ENCODE data around the gene NUP205. TPM values are rescaled to one million over a fixed set of nuclear protein-coding genes. Genes with fewer than 3 reads are reported as not detected.
"Not testable (repeated sequence)": the region's sequence is repeated elsewhere in the genome, so short reads cannot be mapped to it uniquely, and the experiment has no call there.

NUP205 gene
- total RNA-seq, 1 donor from 2014 or later, result 183 TPM

DNA sequence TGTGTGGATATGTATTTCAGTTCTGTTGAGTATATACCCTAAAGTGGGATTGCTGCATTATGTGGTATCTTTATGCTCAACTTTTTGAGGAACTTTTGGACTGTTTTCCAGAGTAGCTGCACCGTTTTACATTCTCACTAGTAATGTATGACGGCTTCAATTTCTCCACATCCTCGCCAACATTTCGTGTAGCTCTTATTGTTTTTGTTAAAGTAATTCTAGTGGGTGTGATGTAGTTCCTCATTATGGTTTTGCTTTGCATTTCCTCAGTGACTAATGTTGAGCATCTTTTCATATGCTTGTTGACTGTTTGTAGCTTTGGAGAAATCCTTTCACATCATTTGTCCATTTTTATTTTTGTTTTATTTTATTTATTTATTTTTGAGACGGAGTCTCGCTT, 109.1 kb downstream of the NUP205 start:
- Histone ChIP-seq H3K27ac (no peak overlapping the region), H3F3A (ENCODE audit: low read depth) (peaks cover 23% of the 10 kb centered on the region), H3K79me2 (ENCODE audit: low read depth) (peaks cover 91% of the 10 kb centered on the region), H3K4me3 (no peak overlapping the region), H3K4me2 (no peak overlapping the region), H4K20me1 (ENCODE audit: low read depth) (peaks cover 50% of the 10 kb centered on the region), H3K9me3 (ENCODE audit: low read depth) (no peaks in the 10 kb centered on the region), H2AFZ (replicated peaks) (no peak overlapping the region), H3K9ac (no peak overlapping the region), H3K36me3 (no peaks in the 10 kb centered on the region), H3K27me3 (peaks cover 5% of the 10 kb centered on the region), H3K4me1 (no peaks in the 10 kb centered on the region)
- no peak overlapping the region for H3K27ac Mint-ChIP-seq
- H3K4me1 Mint-ChIP-seq, result peaks cover 19% of the 10 kb centered on the region
- TF ChIP-seq, protein P1, sequence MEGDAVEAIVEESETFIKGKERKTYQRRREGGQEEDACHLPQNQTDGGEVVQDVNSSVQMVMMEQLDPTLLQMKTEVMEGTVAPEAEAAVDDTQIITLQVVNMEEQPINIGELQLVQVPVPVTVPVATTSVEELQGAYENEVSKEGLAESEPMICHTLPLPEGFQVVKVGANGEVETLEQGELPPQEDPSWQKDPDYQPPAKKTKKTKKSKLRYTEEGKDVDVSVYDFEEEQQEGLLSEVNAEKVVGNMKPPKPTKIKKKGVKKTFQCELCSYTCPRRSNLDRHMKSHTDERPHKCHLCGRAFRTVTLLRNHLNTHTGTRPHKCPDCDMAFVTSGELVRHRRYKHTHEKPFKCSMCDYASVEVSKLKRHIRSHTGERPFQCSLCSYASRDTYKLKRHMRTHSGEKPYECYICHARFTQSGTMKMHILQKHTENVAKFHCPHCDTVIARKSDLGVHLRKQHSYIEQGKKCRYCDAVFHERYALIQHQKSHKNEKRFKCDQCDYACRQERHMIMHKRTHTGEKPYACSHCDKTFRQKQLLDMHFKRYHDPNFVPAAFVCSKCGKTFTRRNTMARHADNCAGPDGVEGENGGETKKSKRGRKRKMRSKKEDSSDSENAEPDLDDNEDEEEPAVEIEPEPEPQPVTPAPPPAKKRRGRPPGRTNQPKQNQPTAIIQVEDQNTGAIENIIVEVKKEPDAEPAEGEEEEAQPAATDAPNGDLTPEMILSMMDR (IDR thresholded peaks at IDR 0.05), result no peak
- TF ChIP-seq EZH2 (IDR thresholded peaks at IDR 0.05) (no peak), EZH2phosphoT487 (IDR thresholded peaks at IDR 0.05) (no peak)
- H3K9me3 Mint-ChIP-seq, result peaks cover 6% of the 10 kb centered on the region
- peaks cover 13% of the 10 kb centered on the region for H3K36me3 Mint-ChIP-seq
- no peak for DNase-seq (ENCODE audit: low spot score)
- no peaks in the 10 kb centered on the region for H3K27me3 Mint-ChIP-seq (ENCODE audit: insufficient read depth, low read depth)
- H3K4me3 Mint-ChIP-seq, result no peak overlapping the region

DNA sequence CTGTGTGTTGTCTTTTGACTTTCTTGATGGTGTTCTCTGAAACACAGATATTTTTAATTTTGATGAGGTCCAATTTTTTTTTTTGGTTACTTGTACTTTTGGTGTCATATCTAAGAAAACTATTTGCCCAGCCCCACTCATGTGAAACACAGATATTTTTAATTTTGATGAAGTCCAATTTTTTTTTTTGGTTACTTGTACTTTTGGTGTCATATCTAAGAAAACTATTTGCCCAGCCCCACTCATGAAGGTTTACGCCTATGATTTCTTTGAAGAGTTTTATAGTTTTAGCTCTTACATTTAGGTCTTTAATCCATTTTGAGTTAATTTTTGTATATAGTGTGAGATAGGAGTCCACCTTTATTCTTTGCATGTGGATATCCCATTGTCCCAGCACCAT, 109.9 kb downstream of the NUP205 start:
- Histone ChIP-seq H3K79me2 (ENCODE audit: low read depth) (peaks cover 95% of the 10 kb centered on the region), H3F3A (ENCODE audit: low read depth) (peaks cover 18% of the 10 kb centered on the region), H4K20me1 (ENCODE audit: low read depth) (peaks cover 57% of the 10 kb centered on the region)
- H3K4me2 ChIP-seq; DNase-seq (ENCODE audit: low spot score); H3K27ac ChIP-seq; H3K4me1 ChIP-seq; H2AFZ ChIP-seq (replicated peaks); H3K27me3 ChIP-seq; H3K9ac ChIP-seq; H3K4me3 ChIP-seq; H3K9me3 Mint-ChIP-seq; H3K9me3 ChIP-seq (ENCODE audit: low read depth); H3K4me3 Mint-ChIP-seq; H3K36me3 ChIP-seq; H3K27me3 Mint-ChIP-seq (ENCODE audit: insufficient read depth, low read depth); H3K27ac Mint-ChIP-seq: not testable (repeated sequence)
- peaks cover 19% of the 10 kb centered on the region for H3K4me1 Mint-ChIP-seq
- peaks cover 13% of the 10 kb centered on the region for H3K36me3 Mint-ChIP-seq

DNA sequence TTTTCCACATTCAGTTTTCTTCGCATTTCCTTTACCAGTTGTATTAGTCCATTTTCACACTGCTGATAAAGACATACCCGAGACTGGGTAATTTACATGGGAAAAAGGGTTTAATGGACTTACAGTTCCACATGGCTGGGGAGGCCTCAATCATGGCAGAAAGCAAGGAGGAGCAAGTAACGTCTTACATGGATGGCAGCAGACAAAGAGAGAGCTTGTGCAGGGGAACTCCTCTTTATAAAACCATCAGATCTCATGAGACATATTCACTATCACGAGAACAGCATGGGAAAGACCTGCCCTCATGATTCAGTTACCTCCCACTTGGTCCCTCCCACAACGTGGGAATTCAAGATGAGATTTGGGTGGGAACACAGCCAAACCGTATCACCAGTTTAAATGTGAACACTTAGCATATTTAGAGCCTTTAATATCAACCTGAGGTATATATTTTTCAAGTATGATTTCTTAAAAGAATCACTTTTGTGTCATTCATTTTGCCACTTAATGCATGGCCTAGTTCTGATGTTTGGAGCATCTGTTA, 111.2 kb downstream of the NUP205 start:
- not testable (repeated sequence) for H3K9me3 Mint-ChIP-seq; H3K36me3 ChIP-seq; H2AFZ ChIP-seq (replicated peaks); H3K4me2 ChIP-seq; DNase-seq (ENCODE audit: low spot score); H3K4me1 ChIP-seq; H3K4me3 ChIP-seq; H3K27me3 ChIP-seq; H3K9ac ChIP-seq; H3K9me3 ChIP-seq (ENCODE audit: low read depth); H3K27ac Mint-ChIP-seq; H3K27me3 Mint-ChIP-seq (ENCODE audit: insufficient read depth, low read depth); H3K27ac ChIP-seq; H3K4me3 Mint-ChIP-seq
- H3K36me3 Mint-ChIP-seq, result peaks cover 13% of the 10 kb centered on the region
- Histone ChIP-seq H3K79me2 (ENCODE audit: low read depth) (peaks cover 95% of the 10 kb centered on the region), H4K20me1 (ENCODE audit: low read depth) (peaks cover 61% of the 10 kb centered on the region), H3F3A (ENCODE audit: low read depth) (peaks cover 12% of the 10 kb centered on the region)
- H3K4me1 Mint-ChIP-seq, result peaks cover 15% of the 10 kb centered on the region

DNA sequence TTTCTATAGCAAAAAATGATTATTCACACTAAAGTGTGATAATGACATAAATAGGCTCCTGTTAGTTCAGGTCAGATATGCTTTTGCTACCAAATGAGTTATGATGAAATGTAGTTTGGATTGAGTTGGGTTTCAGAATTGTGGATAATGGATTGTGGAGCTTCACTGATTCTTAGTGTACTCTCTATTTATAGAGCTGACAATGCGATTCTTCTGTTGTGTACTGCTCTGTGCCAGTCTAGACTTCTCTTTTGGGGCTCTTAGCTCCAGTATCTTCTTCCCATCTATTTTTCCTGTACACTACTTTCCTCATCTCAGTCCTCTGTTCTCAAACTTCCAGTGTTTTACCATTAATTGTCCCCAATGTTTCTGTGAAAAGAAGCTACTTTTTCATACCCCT, 112.1 kb downstream of the NUP205 start:
- Mint-ChIP-seq H3K27ac (peak overlapping the region; percentile 15), H3K27me3 (ENCODE audit: insufficient read depth, low read depth) (no peaks in the 10 kb centered on the region)

DNA sequence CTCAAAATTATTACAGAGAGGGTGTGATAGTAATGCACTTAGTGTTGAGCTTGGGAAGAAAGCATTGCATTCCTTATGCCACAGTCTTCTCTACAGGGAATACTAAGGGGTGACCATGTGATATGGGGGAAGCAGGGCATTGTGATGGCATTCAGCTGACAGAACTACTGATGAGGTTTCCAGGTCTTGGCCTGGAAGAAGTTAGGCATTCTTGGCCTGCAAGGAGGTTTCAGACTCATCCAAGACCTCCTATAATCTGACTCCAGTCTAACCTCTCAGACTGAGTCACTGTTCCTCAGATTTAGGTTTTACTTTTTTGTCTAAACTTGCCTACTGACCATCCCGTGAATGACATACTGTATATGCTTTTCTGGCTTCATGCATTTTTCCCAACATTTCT, 112.5 kb downstream of the NUP205 start:
- peaks cover 5% of the 10 kb centered on the region for H3K4me1 Mint-ChIP-seq
- Histone ChIP-seq H3F3A (ENCODE audit: low read depth) (no peaks in the 10 kb centered on the region), H3K4me2 (no peak overlapping the region), H3K36me3 (no peaks in the 10 kb centered on the region), H3K4me3 (no peak overlapping the region), H3K27me3 (no peaks in the 10 kb centered on the region), H2AFZ (replicated peaks) (no peak overlapping the region), H4K20me1 (ENCODE audit: low read depth) (peaks cover 50% of the 10 kb centered on the region), H3K9ac (no peak overlapping the region), H3K27ac (no peak overlapping the region), H3K79me2 (ENCODE audit: low read depth) (peaks cover 91% of the 10 kb centered on the region), H3K9me3 (ENCODE audit: low read depth) (no peaks in the 10 kb centered on the region), H3K4me1 (no peaks in the 10 kb centered on the region)
- peak overlapping the region; percentile 15 for H3K27ac Mint-ChIP-seq
- DNase-seq (ENCODE audit: low spot score), result no peak
- H3K9me3 Mint-ChIP-seq, result peaks cover 6% of the 10 kb centered on the region
- peaks cover 16% of the 10 kb centered on the region for H3K36me3 Mint-ChIP-seq
- H3K27me3 Mint-ChIP-seq (ENCODE audit: insufficient read depth, low read depth), result no peaks in the 10 kb centered on the region
- no peak overlapping the region for H3K4me3 Mint-ChIP-seq
- TF ChIP-seq, protein P1 (IDR thresholded peaks at IDR 0.05), result no peak
- no peak for TF ChIP-seq EZH2 (IDR thresholded peaks at IDR 0.05)
- no peak for TF ChIP-seq EZH2phosphoT487 (IDR thresholded peaks at IDR 0.05)

More for the DNA sequence above, 112.1 kb downstream of the NUP205 start:
- Histone ChIP-seq H3K79me2 (ENCODE audit: low read depth) (peaks cover 95% of the 10 kb centered on the region), H3K4me3 (no peak overlapping the region), H3K4me2 (no peak overlapping the region), H2AFZ (replicated peaks) (no peak overlapping the region), H3K4me1 (no peaks in the 10 kb centered on the region), H4K20me1 (ENCODE audit: low read depth) (peaks cover 54% of the 10 kb centered on the region), H3F3A (ENCODE audit: low read depth) (peaks cover 4% of the 10 kb centered on the region), H3K9me3 (ENCODE audit: low read depth) (no peaks in the 10 kb centered on the region), H3K27me3 (peaks cover 2% of the 10 kb centered on the region), H3K27ac (no peak overlapping the region), H3K9ac (no peak overlapping the region), H3K36me3 (no peaks in the 10 kb centered on the region)
- peaks cover 9% of the 10 kb centered on the region for H3K4me1 Mint-ChIP-seq
- no peak for TF ChIP-seq EZH2 (IDR thresholded peaks at IDR 0.05)
- peaks cover 16% of the 10 kb centered on the region for H3K36me3 Mint-ChIP-seq
- DNase-seq (ENCODE audit: low spot score), result no peak
- no peak overlapping the region for H3K4me3 Mint-ChIP-seq
- H3K9me3 Mint-ChIP-seq, result peaks cover 6% of the 10 kb centered on the region

Data from neural progenitor cell (in vitro differentiated cells).